HS-5 (cell line): ENCODE measurements around the gene PLOD1.
"Not testable (repeated sequence)": the region's sequence is repeated elsewhere in the genome, so short reads cannot be mapped to it uniquely, and the experiment has no call there.

Experiments
- DNase-seq: peaks from one replicate; pipeline ENCODE4 v3.0.0-alpha.2; 2012; ENCODE audit warnings: low read depth

Gene PLOD1

DNA sequence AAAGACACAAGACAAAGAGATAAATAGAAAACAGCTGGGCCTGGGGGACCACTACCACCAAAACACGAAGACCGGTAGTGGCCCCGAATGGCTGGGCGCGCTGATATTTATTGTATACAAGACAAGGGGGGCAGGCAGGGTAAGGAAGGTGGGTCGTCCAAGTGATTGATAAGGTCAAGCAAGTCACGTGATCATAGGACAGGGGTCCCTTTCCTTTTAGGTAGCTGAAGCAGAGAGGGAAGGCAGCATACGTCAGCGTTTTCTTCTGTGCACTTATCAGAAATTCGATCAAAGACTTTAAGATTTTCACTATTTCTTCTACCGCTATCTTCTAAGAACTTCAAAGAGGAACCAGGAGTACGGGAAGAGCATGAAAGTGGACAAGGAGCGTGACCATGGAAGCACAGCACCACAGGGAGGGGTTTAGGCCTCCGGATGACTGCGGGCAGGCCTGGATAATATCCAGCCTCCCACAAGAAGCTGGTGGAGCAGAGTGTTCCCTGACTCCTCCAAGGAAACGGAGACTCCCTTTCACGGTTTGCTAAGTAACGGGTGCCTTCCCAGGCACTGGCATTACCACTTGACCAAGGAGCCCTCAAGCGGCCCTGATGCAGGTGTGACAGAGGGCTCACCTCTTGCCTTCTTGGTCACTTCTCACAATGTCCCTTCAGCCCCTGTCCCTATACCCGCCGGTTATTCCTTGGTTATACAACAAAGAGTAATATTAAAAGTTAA, 21.9 kb upstream of the PLOD1 start:
- DNase-seq = not testable (repeated sequence)

DNA sequence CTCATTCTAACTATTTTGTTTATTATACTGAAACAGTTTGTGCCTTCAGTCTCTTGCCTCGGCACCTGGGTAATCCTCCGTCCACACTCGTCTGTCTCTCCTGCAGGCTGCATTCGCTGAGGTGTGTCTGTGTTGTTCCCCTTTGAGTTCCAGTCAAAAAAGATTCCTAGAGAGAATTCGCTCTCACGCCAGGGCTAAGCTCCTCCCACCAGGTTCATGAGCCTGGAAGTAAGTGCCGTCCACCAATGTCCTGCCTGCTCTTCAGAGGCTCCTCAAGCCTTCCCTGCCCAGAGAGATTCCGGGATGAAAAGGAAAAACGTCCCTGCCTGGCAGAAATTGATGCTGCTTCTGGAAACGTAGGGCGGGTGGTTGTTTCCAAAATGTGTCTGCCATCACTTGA, 21.2 kb upstream of the PLOD1 start:
- no peak for DNase-seq

GRCh38 chr1:11914024-11914423, 20.5 kb upstream of the PLOD1 start:
- DNase-seq = no peak

DNA sequence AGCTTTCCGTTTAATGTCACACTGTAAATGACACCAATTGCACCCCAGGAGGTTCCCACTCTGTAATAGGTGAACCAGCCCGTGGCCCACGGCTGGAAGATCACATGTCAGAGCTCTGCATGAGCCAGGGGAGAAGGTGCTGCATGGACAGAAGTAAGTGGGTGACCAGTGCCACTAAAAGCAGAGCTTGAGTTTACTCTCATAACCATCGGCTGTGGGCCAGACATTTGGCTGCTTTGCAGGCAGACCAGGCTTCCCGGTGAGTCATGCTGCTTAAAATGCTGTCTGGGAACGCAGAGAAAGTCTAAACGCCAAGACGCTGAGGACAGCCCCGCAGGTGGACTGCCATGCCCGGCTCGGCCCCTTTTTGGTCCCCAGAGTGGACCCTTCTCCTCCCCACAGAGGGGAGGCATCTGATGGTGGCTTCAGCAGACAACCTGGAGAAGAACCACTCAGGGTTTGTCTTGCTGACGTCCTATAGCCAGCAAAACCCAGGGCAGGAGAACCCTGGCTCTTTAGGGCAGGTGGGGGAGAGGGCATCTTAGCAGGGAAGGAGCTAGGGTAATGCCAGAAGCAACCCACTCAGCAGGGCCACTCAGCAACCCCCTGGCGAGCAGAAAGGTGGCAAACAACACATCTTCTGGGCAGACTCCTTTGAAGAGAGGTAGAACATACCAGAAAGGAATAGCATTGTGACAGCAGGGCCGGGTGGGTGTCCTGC, 15.6 kb upstream of the PLOD1 start:
- peak; percentile 55 for DNase-seq

GRCh38 chr1:11919621-11920020, 14.9 kb upstream of the PLOD1 start:
- DNase-seq = no peak

GRCh38 chr1:11920239-11920903, 14.1 kb upstream of the PLOD1 start:
- DNase-seq = no peak

DNA sequence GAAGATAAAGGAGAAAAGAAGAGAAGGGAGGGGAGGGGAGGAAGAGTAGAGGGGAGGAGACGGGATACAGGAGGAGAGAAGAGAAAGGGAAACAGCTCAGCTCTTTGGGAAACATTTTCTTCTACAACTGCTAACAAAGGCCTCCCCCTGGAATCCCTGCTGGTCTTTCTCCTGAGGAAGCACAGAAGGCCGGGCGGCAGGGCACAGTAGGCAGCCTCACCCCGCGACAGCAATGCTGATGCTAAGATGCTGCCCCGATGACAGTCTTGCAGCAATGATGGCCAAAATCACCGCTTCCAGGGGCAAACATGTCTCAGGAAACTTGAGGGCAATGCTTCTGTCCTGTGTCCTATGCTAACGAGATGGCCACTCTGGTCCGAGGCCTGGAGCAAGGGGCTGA, 13.5 kb upstream of the PLOD1 start:
- no peak for DNase-seq

DNA sequence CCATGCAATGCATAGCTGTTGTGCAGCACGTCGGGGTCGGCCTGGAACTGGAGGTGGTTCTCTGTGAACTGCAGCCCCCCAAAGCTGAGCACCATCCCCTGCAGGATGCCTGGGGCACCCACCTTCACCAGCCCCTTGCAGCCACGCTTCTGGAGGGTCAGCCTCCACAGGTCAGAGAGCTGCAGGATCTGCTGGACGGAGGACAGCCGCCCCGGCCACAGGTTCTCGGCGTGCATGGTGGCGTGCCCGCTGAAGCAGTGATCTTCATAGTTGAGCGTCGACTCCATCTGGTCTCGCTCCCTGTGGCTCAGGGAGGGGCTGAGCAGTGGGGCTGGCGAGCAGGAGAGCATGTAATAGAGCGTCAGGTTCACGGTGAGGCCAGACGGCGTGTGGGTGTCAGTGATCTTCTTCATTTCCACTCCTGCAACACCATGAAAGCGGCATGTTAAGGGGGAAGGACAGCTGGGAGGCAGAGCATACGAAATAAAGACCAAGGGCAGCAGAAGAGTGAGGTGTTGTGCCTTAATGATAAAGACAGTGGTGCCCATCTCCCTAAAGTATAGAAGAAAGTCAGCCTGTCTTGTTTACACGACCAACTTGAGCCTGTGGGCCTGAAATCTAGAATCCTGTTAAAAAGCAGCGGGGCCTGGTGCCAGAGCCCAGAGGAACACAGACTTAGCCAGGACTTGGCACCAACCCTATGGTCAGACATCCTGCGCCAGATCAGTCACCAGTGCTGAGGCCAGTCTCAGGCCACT, 11.3 kb upstream of the PLOD1 start:
- no peak for DNase-seq

- DNase-seq = no peak
Observed at GRCh38 chr1:11923827-11924113, 10.7 kb upstream of the PLOD1 start.

GRCh38 chr1:11924334-11925195, 10.0 kb upstream of the PLOD1 start:
- no peak for DNase-seq

DNA sequence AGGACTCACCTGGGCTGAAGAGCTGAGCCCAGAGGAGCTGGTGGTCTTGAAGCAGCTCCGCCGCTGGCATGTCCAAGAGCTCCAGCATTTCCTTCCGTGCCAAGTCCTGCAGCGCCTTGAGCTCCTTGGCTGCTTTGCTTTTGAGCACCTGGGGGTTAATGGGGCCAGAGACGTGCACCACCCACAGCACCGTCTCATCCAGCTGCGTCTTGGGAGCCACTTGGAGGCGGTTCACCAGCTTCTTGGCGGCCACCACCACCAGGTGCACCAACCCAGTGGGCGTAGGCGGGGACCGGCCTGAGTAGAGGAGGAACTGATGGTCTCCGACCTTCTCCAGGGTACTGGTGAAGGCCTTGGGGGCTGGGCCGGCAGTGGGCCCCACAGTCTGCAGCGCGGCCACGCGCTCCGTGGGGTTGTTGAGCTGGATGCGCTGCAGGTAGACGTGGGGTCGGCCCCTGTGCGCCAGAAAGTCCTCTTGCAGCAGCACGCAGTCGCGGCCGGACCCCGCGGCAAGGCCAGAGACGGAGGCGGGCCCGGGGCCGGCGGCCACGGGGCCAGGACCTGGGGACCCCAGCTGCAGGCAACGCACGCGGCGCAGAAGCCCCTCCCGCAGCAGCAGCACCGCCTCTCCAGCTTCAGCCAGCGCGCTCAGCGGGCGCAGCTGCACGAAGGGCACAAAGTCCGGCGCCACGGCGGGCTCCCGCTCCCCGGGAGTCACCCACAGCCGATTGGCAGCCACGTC, 9.2 kb upstream of the PLOD1 start:
- not testable (repeated sequence) for DNase-seq

DNA sequence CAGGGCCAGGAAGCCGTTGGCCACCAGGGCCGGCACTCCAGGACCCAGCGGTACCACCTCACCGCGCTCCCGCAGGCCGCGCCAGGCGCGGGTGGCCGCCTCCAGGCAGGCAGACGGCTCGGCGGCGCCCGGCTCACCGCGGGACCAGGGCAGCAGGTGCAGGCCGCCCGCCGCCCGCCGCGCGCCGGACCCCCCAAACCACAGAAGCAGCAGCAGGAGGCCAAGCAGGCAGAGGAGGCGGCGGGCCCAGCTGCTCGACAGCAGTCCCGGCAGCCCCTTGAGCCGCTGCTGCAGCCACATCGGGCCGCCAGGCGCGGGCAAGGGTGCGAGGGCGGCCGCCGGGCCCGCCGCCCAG, 8.6 kb upstream of the PLOD1 start:
- no peak for DNase-seq

- DNase-seq = no peak
Observed at GRCh38 chr1:11927866-11928592, 6.5 kb upstream of the PLOD1 start.

DNA sequence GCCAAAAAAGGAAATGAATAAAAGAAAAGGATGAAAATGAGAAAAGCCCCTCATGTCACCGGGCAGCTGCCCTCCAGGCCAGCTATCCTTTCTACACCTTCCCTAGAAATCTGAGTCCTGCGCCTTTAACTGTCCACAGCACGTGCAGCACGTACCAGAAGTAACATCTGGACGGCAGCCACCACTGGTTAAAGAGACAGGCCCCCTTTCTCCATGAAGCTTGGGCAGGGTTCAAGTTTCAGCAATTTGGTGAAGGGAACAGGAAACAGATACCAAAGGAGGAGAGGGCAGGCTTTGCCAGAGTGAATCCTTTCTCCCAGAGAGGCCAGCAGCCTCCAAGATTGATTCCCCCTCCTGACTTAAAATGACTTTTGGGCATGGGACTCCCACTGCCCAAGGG, 4.7 kb upstream of the PLOD1 start:
- peak; percentile 66 for DNase-seq

DNA sequence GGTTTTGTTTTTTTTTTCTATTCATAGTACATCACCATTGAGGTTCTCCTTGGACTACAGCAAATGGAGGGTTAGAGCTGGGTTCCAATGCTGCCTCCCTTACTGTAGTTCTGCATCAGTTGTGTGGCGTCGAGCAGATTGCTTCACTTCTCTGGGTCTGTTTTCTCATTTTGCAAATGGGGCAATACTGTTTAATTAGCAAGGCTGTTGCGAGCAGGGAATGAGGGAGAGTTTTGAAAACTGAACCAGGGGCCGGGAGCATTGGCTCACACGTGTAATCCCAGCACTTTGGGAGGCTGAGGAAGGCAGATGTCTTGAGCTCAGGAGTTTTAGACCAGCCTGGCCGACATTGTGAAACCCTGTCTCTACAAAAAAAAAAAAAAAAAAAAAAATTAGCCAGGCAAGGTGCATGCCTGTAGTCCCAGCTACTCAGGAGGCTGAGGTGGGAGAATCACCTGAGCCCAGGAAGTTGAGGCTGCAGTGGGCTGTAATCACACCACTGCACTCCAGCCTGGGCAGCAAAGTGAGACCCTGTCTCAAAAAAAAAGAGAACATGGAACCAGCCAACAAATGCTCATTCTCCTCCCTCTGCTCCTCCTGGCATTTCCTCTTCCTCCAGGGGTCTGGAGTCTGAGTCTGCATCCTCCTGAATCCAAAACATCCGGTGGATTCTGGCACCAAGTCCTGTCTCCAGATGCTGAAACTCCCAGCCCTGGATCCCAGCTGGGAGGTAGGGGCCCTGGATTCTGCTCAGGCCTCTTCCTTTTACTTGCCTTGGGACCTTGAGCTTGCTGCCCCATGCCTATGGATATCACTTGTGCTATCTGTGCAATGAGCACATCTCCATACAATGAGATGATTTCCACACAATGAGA, 3.7 kb upstream of the PLOD1 start:
- DNase-seq = peak; percentile 43

DNA sequence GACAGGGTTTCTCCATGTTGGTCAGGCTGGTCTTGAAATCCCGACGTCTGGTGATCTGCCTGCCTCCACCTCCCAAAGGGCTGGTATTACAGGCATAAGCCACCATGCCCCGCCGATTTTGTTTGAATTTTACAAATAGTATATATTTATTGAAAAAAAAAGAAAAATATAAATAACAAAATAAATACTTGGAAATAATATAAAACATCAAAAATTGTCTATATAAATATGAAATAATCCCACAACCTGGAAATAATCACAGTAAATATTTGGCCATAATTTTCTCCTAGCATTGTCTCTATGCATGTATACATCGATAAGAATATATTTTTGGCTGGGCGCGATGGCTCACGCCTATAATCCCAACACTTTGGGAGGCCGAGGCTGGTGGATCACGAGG, 2.7 kb upstream of the PLOD1 start:
- no peak for DNase-seq

DNA sequence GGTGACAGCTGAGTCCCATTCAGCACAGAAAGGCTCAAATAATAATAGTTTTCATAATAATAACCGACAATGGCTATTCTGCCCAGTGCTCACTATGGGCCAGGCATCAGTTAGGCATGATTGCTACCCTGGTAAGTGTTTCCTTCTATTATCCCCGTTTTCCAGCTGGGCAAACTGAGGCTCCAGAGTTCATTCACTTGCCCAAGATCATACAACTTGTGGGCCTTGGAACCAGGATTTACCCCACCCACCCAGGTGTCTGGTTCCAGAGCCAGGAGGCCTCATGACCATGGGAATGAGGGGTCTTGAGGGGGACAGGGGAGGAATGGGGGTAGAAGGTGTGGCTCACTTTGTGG, 518 bp downstream of the PLOD1 start:
- no peak for DNase-seq

GRCh38 chr1:11935733-11936132, 1.2 kb downstream of the PLOD1 start:
- not testable (repeated sequence) for DNase-seq

GRCh38 chr1:11938722-11939526, 4.4 kb downstream of the PLOD1 start:
- DNase-seq = no peak
